ENCODE data around the gene CHI3L2.

DNA sequence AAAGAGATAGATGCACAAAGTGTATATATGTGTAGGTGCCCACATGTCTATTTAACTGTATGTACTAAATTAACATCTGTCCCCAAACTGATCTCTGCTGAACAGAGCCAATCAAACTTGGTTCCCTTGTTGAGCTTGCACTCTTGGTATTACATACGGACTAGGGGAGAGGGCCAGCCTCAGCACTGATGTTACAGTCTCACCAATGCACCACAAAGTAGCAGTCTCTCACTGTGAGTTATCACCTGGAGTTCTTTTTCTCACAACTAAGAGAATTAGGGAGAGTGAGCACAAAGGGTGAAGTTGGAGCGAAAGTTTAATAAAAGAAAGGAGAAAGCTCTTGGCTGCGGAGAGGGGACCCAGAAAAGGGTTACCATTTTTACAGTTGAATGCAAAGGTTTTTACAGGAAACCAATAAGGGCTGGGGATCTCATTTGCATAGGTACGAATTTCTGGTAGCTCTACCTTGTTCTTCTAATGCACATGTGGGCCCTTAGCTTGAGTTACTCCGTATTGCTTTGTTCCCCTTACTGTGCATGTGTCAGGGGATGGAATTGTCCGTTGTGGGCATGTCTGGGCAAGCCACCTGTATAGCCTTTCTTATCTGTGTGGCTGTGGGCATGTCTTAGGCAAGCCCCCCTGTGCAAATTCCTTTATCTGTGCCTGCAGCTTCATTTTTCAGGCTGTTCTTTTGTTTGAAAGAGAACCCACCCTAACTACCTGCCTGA lies 13.3 kb upstream of the CHI3L2 start:
- TF ChIP-seq POLR2A (IDR thresholded peaks at IDR 0.05) (no peak), POLR2AphosphoS5 (IDR thresholded peaks at IDR 0.05) (no peak), EP300 (IDR thresholded peaks at IDR 0.05) (no peak)
- TF ChIP-seq, protein P1, sequence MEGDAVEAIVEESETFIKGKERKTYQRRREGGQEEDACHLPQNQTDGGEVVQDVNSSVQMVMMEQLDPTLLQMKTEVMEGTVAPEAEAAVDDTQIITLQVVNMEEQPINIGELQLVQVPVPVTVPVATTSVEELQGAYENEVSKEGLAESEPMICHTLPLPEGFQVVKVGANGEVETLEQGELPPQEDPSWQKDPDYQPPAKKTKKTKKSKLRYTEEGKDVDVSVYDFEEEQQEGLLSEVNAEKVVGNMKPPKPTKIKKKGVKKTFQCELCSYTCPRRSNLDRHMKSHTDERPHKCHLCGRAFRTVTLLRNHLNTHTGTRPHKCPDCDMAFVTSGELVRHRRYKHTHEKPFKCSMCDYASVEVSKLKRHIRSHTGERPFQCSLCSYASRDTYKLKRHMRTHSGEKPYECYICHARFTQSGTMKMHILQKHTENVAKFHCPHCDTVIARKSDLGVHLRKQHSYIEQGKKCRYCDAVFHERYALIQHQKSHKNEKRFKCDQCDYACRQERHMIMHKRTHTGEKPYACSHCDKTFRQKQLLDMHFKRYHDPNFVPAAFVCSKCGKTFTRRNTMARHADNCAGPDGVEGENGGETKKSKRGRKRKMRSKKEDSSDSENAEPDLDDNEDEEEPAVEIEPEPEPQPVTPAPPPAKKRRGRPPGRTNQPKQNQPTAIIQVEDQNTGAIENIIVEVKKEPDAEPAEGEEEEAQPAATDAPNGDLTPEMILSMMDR (IDR thresholded peaks at IDR 0.05), result no peak

All from upper lobe of left lung (tissue), 4 donors.